IMR-90 (cell line): ENCODE data around the gene PDRG1. TPM values are rescaled to one million over a fixed set of nuclear protein-coding genes. Genes with fewer than 3 reads are reported as not detected.
A peak's percentile ranks its signal among the peaks of the same experiment; 100 is the strongest.

Experiments used
- ATAC-seq: fragments of 200-7000 bp; cut with Tn5 transposase; 2 replicates; pipeline ENCODE4 v1.9.1; 2020; ENCODE audit warnings: low read depth, mild to moderate bottlenecking, moderate library complexity
- BruUV-seq: library from RNA; stranded (reverse); fragments of 400-500 nt; replicated peaks from 2 replicates; lab custom pipeline; 2021; lab: Mats Ljungman, UMichigan
- CTCF ChIA-PET: fragments of 300-600 bp; formaldehyde crosslinking; extraction: SDS; loops from one replicate; lab custom pipeline; 2021; ENCODE audit warnings: antibody characterized with exemption; lab: Yijun Ruan, JAX
- POLR2A ChIA-PET: fragments of 300-600 bp; sonication (Branson Sonifier 250); formaldehyde crosslinking; loops from one replicate; lab custom pipeline; 2022; ENCODE audit warnings: antibody characterized with exemption; ENCODE audit not compliant: unreplicated experiment; lab: Charles Lee
- DNase-seq: peaks from one replicate; pipeline ENCODE4 v3.0.0; 2013
- H2AFZ ChIP-seq: replicated peaks from 2 replicates; pipeline ENCODE3; 2013; ENCODE audit warnings: low read length, mild to moderate bottlenecking; ENCODE audit not compliant: poor library complexity
- H2AK5ac ChIP-seq: 2 replicates; pipeline ENCODE4 v1.6.1; 2013; ENCODE audit warnings: low read depth, low read length, inconsistent platforms
- H2AK9ac ChIP-seq: replicated peaks from 2 replicates; pipeline ENCODE3; 2013; ENCODE audit warnings: mild to moderate bottlenecking, low read depth, low read length, moderate library complexity; ENCODE audit not compliant: poor library complexity
- H2BK120ac ChIP-seq: 2 replicates; pipeline ENCODE4 v1.6.1; 2013; ENCODE audit warnings: low read depth, low read length, inconsistent platforms
- H2BK15ac ChIP-seq: 3 replicates; pipeline ENCODE4 v1.6.1; 2013; ENCODE audit warnings: low read depth, low read length, inconsistent platforms
- H2BK20ac ChIP-seq: 2 replicates; pipeline ENCODE4 v1.6.1; 2013; ENCODE audit warnings: low read depth, mild to moderate bottlenecking, inconsistent platforms, low read length, moderate library complexity
- H2BK5ac ChIP-seq: 2 replicates; pipeline ENCODE4 v1.6.1; 2013; ENCODE audit warnings: mild to moderate bottlenecking, low read depth, low read length, inconsistent platforms; ENCODE audit not compliant: poor library complexity, severe bottlenecking
- H3K14ac ChIP-seq: replicated peaks from 2 replicates; pipeline ENCODE4 v1.6.1; 2013; ENCODE audit warnings: low read depth, low read length, inconsistent platforms
- H3K18ac ChIP-seq: 2 replicates; pipeline ENCODE4 v1.6.1; 2013; ENCODE audit warnings: low read depth, low read length, control low read depth
- H3K23ac ChIP-seq: 2 replicates; pipeline ENCODE4 v1.6.1; 2013; ENCODE audit warnings: low read depth, low read length, inconsistent platforms
- H3K27ac ChIP-seq: 2 replicates; pipeline ENCODE4 v1.5.1; 2013; ENCODE audit warnings: mild to moderate bottlenecking, control low read depth, low read length; ENCODE audit not compliant: insufficient read depth
- H3K27me3 ChIP-seq: 2 replicates; pipeline ENCODE4 v1.6.1; 2013; ENCODE audit warnings: low read length; ENCODE audit not compliant: control insufficient read depth, insufficient read depth
- H3K36me3 ChIP-seq: 2 replicates; pipeline ENCODE4 v1.6.1; 2013; ENCODE audit warnings: low read length, mixed read lengths; ENCODE audit not compliant: control insufficient read depth, insufficient read depth
- H3K4ac ChIP-seq: 2 replicates; pipeline ENCODE4 v1.6.1; 2013; ENCODE audit warnings: low read depth, low read length, inconsistent platforms
- H3K4me1 ChIP-seq: 2 replicates; pipeline ENCODE4 v1.6.1; 2013; ENCODE audit warnings: low read length, mixed read lengths; ENCODE audit not compliant: control insufficient read depth, insufficient read depth
- H3K4me2 ChIP-seq: 2 replicates; pipeline ENCODE4 v1.6.1; 2013; ENCODE audit warnings: low read depth, mild to moderate bottlenecking, control low read depth, low read length, moderate library complexity
- H3K4me3 ChIP-seq: 2 replicates; pipeline ENCODE4 v1.5.1; 2013; ENCODE audit warnings: low read depth, mild to moderate bottlenecking, control low read depth, low read length, moderate library complexity; ENCODE audit not compliant: insufficient read depth
- H3K56ac ChIP-seq: 2 replicates; pipeline ENCODE4 v1.6.1; 2013; ENCODE audit warnings: low read length, inconsistent platforms; ENCODE audit not compliant: insufficient read depth; ENCODE audit errors: extremely low read depth
- H3K79me1 ChIP-seq, 2 experiments: 2 replicates each; pipeline ENCODE4 v1.6.1; 2013; ENCODE audit warnings: low read length in 2 of 2, inconsistent platforms in 1 of 2, low read depth in 1 of 2
- H3K9ac ChIP-seq: 2 replicates; pipeline ENCODE4 v1.6.1; 2013; ENCODE audit warnings: low read depth, low read length, control low read depth
- H3K9me1 ChIP-seq: 2 replicates; pipeline ENCODE4 v1.6.1; 2013; ENCODE audit warnings: low read length, inconsistent platforms; ENCODE audit not compliant: insufficient read depth
- H3K9me3 ChIP-seq: 2 replicates; pipeline ENCODE4 v1.6.1; 2013; ENCODE audit warnings: low read length; ENCODE audit not compliant: control insufficient read depth, insufficient read depth
- H4K20me1 ChIP-seq: 2 replicates; pipeline ENCODE4 v1.6.1; 2013; ENCODE audit warnings: low read length, inconsistent platforms; ENCODE audit not compliant: insufficient read depth
- H4K5ac ChIP-seq: 2 replicates; pipeline ENCODE4 v1.6.1; 2013; ENCODE audit warnings: mild to moderate bottlenecking, low read depth, low read length, control low read depth
- H4K8ac ChIP-seq, 2 experiments: 2 replicates each; pipeline ENCODE4 v1.6.1; 2013; ENCODE audit warnings: low read depth in 2 of 2, low read length in 2 of 2, control low read depth in 1 of 2, inconsistent platforms in 1 of 2
- H4K91ac ChIP-seq: 2 replicates; pipeline ENCODE4 v1.6.1; 2013; ENCODE audit warnings: low read depth, low read length, inconsistent platforms; ENCODE audit not compliant: insufficient read depth
- BHLHE40 ChIP-seq: fragments of 150-350 bp; IDR thresholded peaks from 2 replicates; pipeline ENCODE4 v1.6.1; 2016; ENCODE audit warnings: mild to moderate bottlenecking, low read depth, low read length
- CEBPB ChIP-seq: IDR thresholded peaks from 2 replicates; pipeline ENCODE4 v1.6.1; 2012; ENCODE audit warnings: low read depth, low read length, improper control_type of control experiment
- CHD1 ChIP-seq: IDR thresholded peaks from 2 replicates; pipeline ENCODE4 v1.6.1; 2012; ENCODE audit warnings: low read depth, low read length, improper control_type of control experiment
- CTCF ChIP-seq: conservative IDR thresholded peaks from 2 replicates; pipeline ENCODE4 v1.5.1; 2012; ENCODE audit warnings: mild to moderate bottlenecking, low read depth, low read length, improper control_type of control experiment
- ELK1 ChIP-seq: fragments of 150-350 bp; IDR thresholded peaks from 2 replicates; pipeline ENCODE4 v1.6.1; 2016; ENCODE audit warnings: low read depth, mild to moderate bottlenecking, low read length, moderate library complexity, borderline replicate concordance
- FOS ChIP-seq: fragments of 150-350 bp; IDR thresholded peaks from 2 replicates; pipeline ENCODE4 v1.6.1; 2016; ENCODE audit warnings: low read depth, low read length
- MAFK ChIP-seq: IDR thresholded peaks from 2 replicates; pipeline ENCODE4 v1.6.1; 2012; ENCODE audit warnings: low read depth, low read length, improper control_type of control experiment
- MAZ ChIP-seq: IDR thresholded peaks from 2 replicates; pipeline ENCODE4 v1.6.1; 2012; ENCODE audit warnings: low read depth, mild to moderate bottlenecking, low read length, improper control_type of control experiment, moderate library complexity, borderline replicate concordance
- MXI1 ChIP-seq: IDR thresholded peaks from 2 replicates; pipeline ENCODE4 v1.6.1; 2012; ENCODE audit warnings: low read depth, mild to moderate bottlenecking, low read length, moderate library complexity, borderline replicate concordance
- NFE2L2 ChIP-seq: fragments of 150-350 bp; IDR thresholded peaks from 2 replicates; pipeline ENCODE4 v1.6.1; 2016; ENCODE audit warnings: low read depth, mild to moderate bottlenecking, low read length
- POLR2A ChIP-seq: IDR thresholded peaks from 2 replicates; pipeline ENCODE4 v1.6.1; 2012; ENCODE audit warnings: mild to moderate bottlenecking, low read depth, low read length
- RAD21 ChIP-seq: IDR thresholded peaks from 2 replicates; pipeline ENCODE4 v1.6.1; 2012; ENCODE audit warnings: low read length, improper control_type of control experiment
- RCOR1 ChIP-seq: IDR thresholded peaks from 2 replicates; pipeline ENCODE4 v1.6.1; 2012; ENCODE audit warnings: mild to moderate bottlenecking, low read length, improper control_type of control experiment; ENCODE audit not compliant: insufficient replicate concordance
- RFX5 ChIP-seq: IDR thresholded peaks from 2 replicates; pipeline ENCODE4 v1.8.0; 2012; ENCODE audit warnings: low read depth, mild to moderate bottlenecking, low read length, moderate library complexity
- SMC3 ChIP-seq: fragments of 150-350 bp; IDR thresholded peaks from 2 replicates; pipeline ENCODE4 v1.6.1; 2016; ENCODE audit warnings: low read depth, mild to moderate bottlenecking, antibody characterized with exemption, low read length, moderate library complexity
- USF2 ChIP-seq: fragments of 150-350 bp; IDR thresholded peaks from 2 replicates; pipeline ENCODE4 v1.6.1; 2017; ENCODE audit warnings: mild to moderate bottlenecking, antibody characterized with exemption, low read length, low read depth
- whole genome bisulfite sequencing, 2 experiments: methylation state at CpG; one replicate each; pipeline versions ENCODE4 v1.1.5 to v1.1.7; 2013; ENCODE audit warnings: missing lambda C conversion rate in 2 of 2; ENCODE audit not compliant: insufficient read length in 1 of 2; ENCODE audit errors: extremely low coverage in 2 of 2; 5-methylcytosine and 5-hydroxymethylcytosine counted together
- dilution Hi-C: fragments of 300-500 bp; cut with HindIII; formaldehyde crosslinking; loops from one replicate; pipeline ENCODE4 v1.14.3; 2018; ENCODE audit warnings: low sequenced_read_pairs; ENCODE audit not compliant: unreplicated experiment
- in situ Hi-C: fragments of 300-500 bp; cut with MboI; formaldehyde crosslinking; loops from 3 replicates; pipeline ENCODE4 v1.14.3; 2019; ENCODE audit warnings: low sequenced_read_pairs, inconsistent platforms, mixed read lengths
- intact Hi-C: fragments of 100-400 bp; cut with micrococcal nuclease; formaldehyde crosslinking; loops from 2 replicates; pipeline ENCODE4 v1.10.0; 2022
- polyA plus RNA-seq, 3 experiments: library from polyadenylated mRNA; depleted of rRNA; stranded (reverse); fragments of >200 nt; gene quantifications; 2 replicates each; pipeline ENCODE4 v1.2.3, GENCODE V29; 2012; ENCODE audit warnings: low replicate concordance in 1 of 3
- total RNA-seq: library from RNA; depleted of rRNA; stranded (reverse); fragments of >200 nt; gene quantifications from 2 replicates; pipeline ENCODE4 v1.2.3, GENCODE V29; 2012

The PDRG1 gene
- total and polyA plus RNA-seq, 2 of the 4 experiments (the other 2 are of a cell fraction), result 5.0 to 15.7 TPM

GRCh38 chr20:31918466-31919105 is 33.3 kb downstream of the PDRG1 start:
- no peak overlapping the region for H2AK5ac ChIP-seq
- no peak overlapping the region for H3K14ac ChIP-seq
- no peak for TF ChIP-seq MAZ
- TF ChIP-seq CEBPB, result no peak
- no peak for TF ChIP-seq POLR2A
- TF ChIP-seq NFE2L2, result no peak
- TF ChIP-seq USF2, result no peak
- no peak for TF ChIP-seq SMC3
- TF ChIP-seq RFX5, result no peak
- no peak for TF ChIP-seq MAFK
- TF ChIP-seq FOS, result no peak
- no peak for TF ChIP-seq BHLHE40
- TF ChIP-seq MXI1, result no peak
- no peak for TF ChIP-seq ELK1
- no peak for TF ChIP-seq CTCF
- no peak for TF ChIP-seq RAD21
- no peak for TF ChIP-seq CHD1
- no peak for TF ChIP-seq RCOR1
- no peak overlapping the region for H2AK9ac ChIP-seq
- H3K56ac ChIP-seq, result no peak overlapping the region
- no peaks in the 10 kb centered on the region for H3K4me1 ChIP-seq
- no peak overlapping the region for H2BK15ac ChIP-seq
- no peak overlapping the region for H2AFZ ChIP-seq
- H3K36me3 ChIP-seq, result no peaks in the 10 kb centered on the region
- H3K9me3 ChIP-seq, result no peaks in the 10 kb centered on the region
- no peak overlapping the region for H3K9ac ChIP-seq
- in situ Hi-C loops, result no loop called here
- no peak overlapping the region for H3K23ac ChIP-seq
- H4K8ac ChIP-seq, result no peak overlapping the region
- intact Hi-C loops, result loop anchor here (5.0 kb wide), 1 partner anchor 744 kb away; no protein-coding TSS in a partner anchor
- H4K20me1 ChIP-seq, result no peaks in the 10 kb centered on the region
- peak; percentile 44; the same call in 1 of the 2 replicates for ATAC-seq
- no peak overlapping the region for H3K4me2 ChIP-seq
- no peak overlapping the region for H3K4ac ChIP-seq
- H2BK20ac ChIP-seq, result no peak overlapping the region
- H4K91ac ChIP-seq, result no peak overlapping the region
- H2BK5ac ChIP-seq, result no peak overlapping the region
- H3K9me1 ChIP-seq, result no peaks in the 10 kb centered on the region
- CTCF ChIA-PET, result no interaction called here
- dilution Hi-C loops, result no loop called here
- H3K4me3 ChIP-seq, result no peak overlapping the region
- H3K27ac ChIP-seq, result no peak overlapping the region
- H4K5ac ChIP-seq, result no peak overlapping the region
- peak; percentile 10 for DNase-seq
- H3K79me1 ChIP-seq, result no peaks in the 10 kb centered on the region
- BruUV-seq, result no TSS peak
- POLR2A ChIA-PET, result no interaction called here
- H2BK120ac ChIP-seq, result no peak overlapping the region
- H3K18ac ChIP-seq, result no peak overlapping the region
- peaks cover 45% of the 10 kb centered on the region for H3K27me3 ChIP-seq
- WGBS, 2 experiments, result 58% methylated on average over 6 of the region's 7 CpGs; no CpG with 5 or more reads in 1 of the 2 experiments
